NCI-H510A treated with DMSO at 0.1 percent for 48 hours (cell line): ENCODE measurements around the gene DNAJC6.
A peak's percentile ranks its signal among the peaks of the same experiment; 100 is the strongest.

Experiments
- DNase-seq: peaks from one replicate; lab custom pipeline; 2025; lab: John Stamatoyannopoulos, UW

DNAJC6 gene

DNA sequence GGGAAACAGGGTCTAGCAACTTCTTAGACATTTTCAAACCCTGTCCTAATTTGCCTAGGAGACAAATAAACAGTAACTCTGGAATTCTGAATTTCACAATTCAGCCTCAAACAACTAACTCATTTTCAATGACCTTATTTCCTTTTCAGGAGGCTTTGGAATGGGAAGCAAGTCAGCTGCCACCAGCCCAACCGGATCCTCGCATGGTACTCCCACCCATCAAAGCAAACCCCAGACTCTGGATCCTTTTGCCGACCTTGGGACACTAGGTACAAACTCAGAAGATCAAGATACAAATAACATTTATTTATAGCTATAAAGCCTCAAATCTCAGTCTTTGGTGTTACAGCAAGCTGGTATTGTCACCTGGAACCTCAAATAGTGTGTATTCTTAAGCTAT is 92.3 kb downstream of the DNAJC6 start:
- DNase-seq, result no peak

- no peak for DNase-seq
Measured at GRCh38 chr1:65404941-65405340, 95.6 kb downstream of the DNAJC6 start.

DNA sequence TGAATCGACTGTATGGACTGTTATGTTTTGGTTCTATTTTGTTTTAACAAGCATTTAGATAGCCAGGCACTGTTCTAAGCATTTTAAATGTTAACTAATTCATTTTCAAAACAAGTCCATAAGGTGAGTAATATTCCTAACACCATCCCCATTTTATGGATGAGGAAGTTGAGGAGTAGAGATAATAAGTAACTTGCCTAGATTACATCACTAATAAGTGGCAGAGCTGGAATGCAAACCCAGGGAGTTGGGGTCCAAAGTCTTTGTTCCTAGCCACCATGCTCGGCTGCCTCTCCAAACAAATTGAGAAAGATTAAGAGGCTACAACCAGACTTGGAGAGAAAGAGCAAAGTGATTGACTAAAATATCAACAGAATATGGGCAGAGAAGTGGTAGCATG is 98.5 kb downstream of the DNAJC6 start:
- no peak for DNase-seq

GRCh38 chr1:65409314-65409713 is 100.0 kb downstream of the DNAJC6 start:
- no peak for DNase-seq

GRCh38 chr1:65409816-65410326 is 100.5 kb downstream of the DNAJC6 start:
- no peak for DNase-seq

DNA sequence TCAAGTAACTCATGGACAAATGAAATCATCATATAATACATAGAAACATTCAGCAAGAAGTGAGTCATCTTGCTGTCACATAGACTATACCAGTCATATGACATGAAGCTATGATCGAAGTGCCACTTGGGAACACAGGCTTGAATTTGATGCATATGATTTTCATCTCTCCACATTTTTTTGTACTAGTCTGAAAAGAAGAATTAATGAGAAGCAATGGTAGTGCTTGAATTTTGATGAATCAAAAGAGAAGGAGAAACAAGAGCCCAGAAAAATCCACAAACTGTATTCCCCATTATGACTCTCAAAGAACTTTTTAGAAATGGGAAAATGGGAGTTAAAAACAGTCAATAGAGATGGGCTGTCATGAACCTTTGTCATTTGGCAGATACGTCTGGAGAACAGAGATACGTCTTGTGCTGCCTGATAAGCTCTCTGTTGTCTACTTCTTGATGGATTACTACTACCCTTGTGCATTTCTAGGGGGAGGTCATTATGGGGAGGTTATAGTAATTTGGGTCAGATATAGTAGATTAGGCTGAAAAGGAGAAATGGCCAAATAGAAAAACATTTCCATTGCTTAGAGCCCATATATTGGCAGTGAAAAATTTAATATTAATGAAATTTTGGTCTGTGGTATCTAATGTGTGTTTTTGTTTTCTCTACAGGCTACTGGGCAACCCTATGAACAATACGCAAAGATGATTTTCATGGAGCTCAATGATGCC is 103.1 kb downstream of the DNAJC6 start:
- no peak for DNase-seq

- no peak for DNase-seq
Measured at GRCh38 chr1:65412984-65413375, 103.6 kb downstream of the DNAJC6 start.

GRCh38 chr1:65414538-65414937 is 105.2 kb downstream of the DNAJC6 start:
- DNase-seq, result no peak

- DNase-seq, result no peak
Measured at GRCh38 chr1:65416767-65417166, 107.4 kb downstream of the DNAJC6 start.

GRCh38 chr1:65417729-65418128 is 108.4 kb downstream of the DNAJC6 start:
- no peak for DNase-seq

DNA sequence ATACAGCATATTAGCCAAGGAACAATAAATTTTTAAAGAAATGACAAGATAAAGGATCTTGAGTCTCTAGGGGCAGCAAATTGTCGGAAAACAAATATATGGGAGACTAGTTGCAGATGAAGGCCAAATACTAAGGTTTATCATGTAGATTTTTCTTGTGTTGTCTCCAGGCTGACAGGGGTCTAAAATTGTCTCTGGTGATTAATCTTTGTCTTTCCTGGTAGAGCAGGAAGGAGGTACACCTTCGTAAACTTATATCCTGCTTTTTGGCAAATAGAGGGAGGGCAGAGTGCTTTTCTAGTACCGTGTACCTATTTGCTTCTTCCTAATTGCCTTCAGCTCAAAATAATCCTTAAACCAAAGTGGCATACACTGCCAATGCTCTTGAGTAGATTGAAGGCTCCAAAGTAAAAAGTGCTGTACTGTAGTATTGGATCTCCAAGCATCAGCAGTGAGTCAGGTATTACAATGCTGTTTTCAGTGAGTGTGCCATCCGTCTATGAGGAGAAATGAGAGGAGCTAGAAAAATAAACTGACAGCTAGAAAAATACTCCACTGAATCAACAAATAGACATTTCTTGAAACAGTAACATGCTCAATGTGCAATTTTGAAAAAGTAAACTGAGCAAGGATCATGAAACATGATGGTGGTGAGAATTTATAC is 109.3 kb downstream of the DNAJC6 start:
- DNase-seq, result no peak

- peak; percentile 96 for DNase-seq
Measured at GRCh38 chr1:65419681-65420589, 110.6 kb downstream of the DNAJC6 start.

DNA sequence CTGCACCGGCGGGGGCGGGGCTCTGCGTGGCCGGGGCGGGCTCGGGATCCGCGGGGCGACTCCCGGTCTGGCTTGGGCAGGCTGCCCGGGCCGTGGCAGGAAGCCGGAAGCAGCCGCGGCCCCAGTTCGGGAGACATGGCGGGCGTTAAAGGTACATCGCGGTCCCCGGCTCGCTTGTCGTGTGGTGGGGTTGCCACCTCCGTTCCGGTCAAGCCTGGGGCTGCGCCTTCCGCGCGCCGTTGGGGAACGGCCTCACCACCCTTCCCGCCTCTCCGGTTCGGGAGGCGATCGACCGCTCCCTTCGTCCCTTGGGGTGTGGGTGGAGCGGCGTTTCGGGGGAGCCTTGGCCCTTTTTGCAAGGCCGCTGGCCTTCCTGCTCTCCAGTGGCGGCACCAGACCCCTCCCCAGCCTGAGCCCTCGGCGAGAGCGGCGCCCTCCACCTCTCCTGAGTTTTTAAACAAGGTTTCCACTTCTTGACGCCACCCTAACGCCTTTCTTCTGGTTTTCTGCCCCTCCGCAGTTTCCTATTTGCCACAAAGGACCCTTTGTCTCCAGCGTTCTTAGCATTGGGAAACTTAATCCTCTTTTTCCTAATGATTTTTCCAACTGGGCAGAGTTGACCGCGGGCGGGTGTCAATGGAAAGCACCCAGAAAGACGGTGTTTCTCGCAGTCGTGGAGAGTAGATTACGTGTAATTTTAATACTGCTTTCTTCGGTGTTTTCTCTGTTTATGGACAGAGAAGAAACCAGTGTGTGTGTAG is 111.4 kb downstream of the DNAJC6 start, which contains the start of the genes LEPR and LEPROT:
Gene LEPR, plus strand, starts transcription at position 79 of the 761 bp plus-strand sequence. CDS start 144,898 bp downstream, outside the sequence.
Gene LEPROT, plus strand, starts transcription at position 79 of the 761 bp plus-strand sequence. Its CDS starts 57 bp downstream, at position 136.
- peak; percentile 64 for DNase-seq

DNA sequence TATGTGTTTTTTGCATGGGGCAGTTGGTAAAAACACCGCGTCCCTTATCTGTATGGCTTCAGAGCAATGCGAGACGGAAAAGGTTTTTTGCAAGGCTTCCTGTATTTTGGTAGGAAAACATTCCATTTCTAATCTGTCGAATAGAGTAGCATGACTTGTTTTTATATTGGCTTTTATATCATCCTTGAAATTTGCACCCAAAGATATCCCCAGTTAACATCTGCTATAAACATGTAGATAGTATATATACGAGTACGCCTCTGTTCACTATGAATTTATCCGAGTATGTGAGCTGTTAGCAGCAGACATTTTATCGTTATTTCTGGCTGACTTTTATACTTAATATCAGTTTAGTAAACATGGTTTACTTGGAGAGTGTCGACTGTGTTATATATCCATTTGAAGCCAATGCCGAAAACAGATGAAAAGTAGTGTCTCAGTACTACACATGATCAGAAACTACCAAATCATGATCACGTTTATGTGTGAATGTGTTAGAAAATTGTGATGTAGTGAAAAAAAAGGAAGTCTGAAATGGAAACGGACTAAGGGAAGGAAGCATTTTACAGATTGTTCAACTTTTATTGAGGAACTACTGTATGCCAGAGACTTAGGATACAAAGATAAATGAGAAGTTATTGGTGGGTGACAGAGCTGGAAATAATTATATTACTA is 112.1 kb downstream of the DNAJC6 start:
- peak; percentile 43 for DNase-seq

DNA sequence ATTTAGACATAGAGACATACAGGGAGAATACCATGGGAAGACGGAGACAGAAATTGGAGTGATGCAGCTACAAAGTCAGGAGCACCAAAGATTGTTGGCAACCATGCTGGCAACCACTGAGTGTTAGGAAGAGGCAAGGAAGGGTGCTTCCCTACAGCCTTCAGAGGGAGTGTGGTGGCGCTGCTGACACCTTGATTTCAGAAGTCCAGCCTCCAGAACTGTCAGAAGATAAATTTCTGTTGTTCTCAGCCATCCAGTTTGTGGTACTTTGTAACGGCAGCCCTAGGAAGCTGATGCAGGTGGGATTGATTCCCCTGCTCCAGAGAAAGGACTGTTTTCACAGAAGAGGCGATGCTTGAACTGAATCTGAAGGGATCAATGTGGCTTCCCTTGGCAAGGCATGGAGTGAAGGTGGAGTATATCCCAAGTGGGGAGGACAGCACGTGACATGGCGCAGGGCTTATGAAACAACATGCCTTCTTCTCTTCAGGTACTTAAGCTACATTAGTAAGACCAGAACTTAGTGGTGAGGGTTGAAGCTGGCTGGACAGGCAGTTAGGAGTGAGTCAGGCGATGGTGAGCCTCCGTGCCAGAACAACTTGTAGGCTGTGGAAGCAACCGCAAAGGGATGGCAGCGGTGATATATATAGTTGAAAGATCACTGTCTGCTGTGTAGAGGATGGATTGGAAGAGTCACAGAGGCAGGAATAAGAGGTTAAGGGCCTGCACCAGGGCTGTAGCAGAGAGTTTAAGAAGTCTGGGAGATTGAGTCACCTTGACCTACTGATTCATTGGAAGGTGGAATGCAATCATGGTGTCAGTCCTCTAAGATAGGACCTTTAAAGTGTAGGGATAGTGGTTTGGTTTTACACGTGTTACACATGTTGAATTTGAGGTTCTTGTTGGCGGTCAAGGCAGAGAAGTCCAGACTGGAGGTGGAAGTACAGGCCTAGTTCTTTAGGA is 113.2 kb downstream of the DNAJC6 start:
- no peak for DNase-seq

DNA sequence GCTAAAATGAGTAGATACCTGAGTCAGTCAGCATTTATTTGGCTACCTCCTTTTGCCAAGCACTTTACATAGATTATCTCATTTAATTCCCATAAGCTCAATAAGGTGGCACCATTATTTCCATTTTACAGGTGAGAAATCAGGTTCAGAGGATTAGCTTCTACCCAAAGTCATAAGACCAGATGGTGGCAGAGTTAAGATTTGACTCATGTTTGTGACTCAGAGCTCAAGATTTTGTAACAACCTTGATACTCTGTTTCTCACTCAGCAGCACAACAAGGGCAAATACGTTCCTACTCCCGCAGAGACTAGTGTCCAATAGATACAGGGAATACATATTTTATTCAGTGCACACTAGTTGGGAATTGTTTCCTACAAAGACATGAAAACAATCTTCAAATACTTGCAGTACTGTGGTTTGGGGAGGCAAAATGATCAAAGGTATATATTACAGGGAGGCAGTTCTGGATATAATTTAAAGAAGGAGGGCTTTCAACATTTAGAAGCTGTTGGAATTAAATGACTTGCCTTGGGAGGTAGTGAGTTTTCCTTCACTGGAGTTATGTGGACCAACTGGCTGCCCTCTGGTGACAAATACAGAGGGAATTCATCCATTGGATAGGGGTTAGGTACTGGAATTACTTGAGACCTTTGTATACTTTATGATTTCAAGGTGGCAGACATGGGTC is 114.7 kb downstream of the DNAJC6 start:
- no peak for DNase-seq

GRCh38 chr1:65424573-65424889 is 115.2 kb downstream of the DNAJC6 start:
- DNase-seq, result no peak

- DNase-seq, result no peak
Measured at GRCh38 chr1:65425006-65425405, 115.7 kb downstream of the DNAJC6 start.

GRCh38 chr1:65425697-65426096 is 116.4 kb downstream of the DNAJC6 start:
- DNase-seq, result no peak
